CD4-positive, alpha-beta T cell treated with Interleukin-12 subunit alpha and Interleukin-12 subunit beta, for 1 hour (primary cell): ENCODE data around the gene CENPP.
A peak's percentile ranks its signal among the peaks of the same experiment; 100 is the strongest.

ENCODE experiments used
- DNase-seq: peaks from one replicate; pipeline ENCODE4 v3.0.0-alpha.2; 2020

The CENPP gene

DNA sequence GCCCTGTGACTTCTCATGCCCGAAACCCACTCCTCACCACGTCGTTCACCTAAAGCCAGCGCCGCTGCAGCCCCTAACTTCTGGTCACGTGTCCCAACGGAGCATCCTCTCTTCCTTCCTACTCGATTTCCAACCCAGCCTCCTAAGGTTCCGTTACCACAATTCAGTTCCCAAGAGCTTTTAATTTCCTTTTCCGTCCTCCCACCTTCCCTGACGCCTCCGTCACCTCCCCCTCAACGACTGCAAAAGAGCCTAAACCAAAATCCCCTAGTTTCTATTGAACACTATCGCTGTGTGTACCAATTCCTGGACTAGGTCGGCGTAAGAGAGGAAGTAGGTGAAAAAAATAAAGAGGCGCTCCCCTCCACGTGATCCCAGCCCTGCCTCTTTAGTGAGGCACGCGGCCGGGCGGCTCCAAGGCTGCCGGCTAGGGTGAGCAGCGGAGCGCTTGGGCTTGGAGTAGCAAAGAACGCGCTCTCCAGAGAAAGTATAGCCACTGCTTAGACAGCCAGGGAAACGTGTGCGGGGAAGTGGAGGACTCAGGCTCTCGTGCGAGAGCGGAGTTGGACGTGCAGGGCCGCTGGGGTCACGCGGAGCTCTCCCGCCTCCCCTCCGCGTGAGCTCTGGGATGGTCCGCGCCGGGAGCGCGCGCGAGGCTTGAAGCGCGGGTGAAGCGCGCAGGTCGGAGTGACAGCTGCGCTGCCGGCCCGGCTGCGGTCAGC lies at the start of gene CENPP, which contains the start of gene NOL8:
Gene CENPP (plus strand): TSS at position 685 of the 722 bp plus-strand sequence.
Gene NOL8 (minus strand): TSS at position 82 of the 722 bp plus-strand sequence. CDS start 1,189 bp downstream, outside the sequence.
- peak; percentile 87 for DNase-seq

DNA sequence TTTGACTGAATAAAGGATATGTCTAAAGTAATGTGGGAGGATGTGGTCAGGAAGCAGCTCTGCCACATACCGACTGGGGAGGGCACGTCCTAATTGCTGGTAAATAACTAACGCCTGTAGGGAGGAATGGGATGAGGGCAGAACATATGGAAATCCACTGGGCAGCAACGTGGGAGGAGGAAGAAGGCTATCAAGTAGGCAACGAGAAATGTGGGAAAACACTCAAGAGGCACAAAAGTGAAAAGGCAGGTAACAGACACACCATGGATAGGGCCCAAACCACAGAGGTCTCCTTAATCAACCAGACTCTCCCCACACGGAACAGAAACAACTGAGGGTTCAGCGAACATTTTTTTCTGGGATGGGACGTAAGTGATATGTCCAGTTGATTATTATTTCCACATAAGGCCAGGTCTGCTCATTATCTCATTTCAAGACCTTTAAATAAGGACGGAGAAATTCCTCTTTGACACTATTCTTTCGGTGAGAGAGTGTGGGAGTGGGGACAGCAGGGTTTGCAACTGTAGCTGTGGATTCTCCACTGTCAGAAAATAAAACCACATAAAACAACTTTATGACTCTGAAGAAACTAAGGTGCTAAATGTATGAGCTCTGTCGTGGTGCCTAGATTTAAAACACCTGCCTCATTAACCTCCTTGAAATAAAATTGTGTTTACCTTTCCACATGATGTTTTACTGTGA lies 49.3 kb upstream of the CENPP start:
- DNase-seq: peak; percentile 15

GRCh38 chr9:92278110-92278509 lies 47.6 kb upstream of the CENPP start:
- DNase-seq: no peak

DNA sequence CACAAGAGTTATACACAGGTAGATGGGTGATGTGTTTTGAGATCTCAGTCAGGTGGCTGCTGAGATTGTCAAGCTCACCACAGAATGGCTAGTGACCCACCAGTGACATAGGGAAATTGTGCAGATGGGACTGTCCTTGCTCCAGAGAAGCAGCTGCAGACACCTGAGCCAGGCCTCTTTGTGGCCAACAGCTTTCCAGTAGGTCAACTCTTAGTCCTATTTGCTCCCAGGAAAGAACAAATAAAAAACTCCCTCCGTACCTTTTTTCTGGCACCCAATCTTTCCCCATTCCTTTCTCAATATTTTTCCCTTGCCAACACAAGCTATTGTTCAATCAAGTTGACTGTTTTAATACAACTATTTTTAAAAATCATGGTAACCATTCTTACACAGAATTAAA lies 46.5 kb upstream of the CENPP start:
- DNase-seq: no peak

DNA sequence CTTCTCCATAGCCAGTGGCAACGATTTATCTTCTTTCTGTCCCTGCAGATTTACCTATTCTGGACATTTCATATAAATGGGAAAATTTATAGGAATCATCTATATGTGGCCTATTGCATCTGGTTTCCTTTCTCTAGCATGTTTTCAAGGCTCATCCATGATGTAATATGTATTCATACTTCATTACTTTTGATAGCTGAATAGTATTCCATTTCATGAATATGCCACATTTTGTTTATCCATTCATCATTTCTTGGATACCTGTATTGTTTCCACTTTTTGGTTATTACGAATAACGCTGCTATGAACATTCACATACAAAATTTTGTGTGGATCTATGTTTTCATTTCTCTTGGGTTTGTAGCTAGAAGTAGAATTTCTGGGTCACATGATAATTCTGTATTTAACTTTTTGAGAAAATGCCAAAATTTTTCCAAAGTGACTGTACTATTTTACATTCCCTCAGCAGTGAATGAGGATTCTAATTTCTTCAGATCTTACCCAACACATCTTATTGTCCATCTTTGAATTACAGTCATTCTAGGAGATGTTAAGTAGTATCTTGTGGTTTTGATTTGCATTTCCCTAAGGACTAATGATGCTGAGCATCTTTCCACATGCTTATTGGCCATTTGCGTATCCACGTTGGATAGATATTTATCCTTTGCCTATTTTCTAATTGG lies 35.9 kb upstream of the CENPP start:
- no peak for DNase-seq

DNA sequence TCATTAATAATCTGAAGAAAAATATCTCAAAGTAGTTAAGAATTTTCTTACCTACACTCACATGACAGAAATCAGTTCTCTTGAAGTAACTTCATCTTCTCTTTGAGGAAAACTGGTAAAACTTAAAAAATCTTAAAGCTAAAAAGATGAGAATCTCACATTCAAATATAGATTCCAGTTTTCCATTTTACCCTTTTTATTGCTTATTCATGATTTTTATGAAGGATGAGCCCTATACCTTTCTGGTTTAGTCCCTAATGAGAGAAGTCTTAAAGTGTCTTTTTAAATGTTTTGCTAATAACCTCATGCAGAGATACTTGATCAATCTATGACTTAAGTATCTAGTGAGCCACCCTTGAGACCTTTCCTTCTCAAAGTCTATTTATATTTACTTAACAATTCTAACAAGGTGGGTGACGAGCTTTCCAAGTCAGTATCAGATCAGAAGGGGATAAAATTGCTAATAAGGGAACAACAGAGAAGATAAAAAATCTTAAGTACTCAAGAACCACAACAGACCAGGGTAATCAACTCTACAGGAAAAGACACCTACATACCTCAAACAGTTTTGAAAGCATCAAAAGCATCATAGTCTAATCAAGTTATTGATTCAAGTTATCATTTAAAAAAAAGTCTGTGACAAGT lies 34.8 kb upstream of the CENPP start:
- DNase-seq: no peak

DNA sequence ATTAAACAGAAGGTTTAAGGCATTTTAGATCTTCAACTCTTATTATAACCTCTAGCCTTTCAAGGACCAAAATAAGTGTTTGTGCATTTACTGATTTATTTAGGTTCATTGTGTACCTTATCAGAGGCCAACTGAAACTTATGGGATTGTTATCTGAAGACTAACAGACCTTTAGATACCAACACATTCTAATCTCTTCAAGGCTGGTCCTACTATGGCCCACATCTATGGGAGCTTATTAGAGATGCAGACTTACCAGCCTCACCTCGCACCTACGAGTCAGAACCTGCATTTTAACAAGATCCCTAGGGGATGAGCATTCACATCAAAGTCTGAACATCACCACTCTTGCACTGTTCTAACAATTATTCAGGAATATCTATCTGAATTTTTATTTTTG lies 34.2 kb upstream of the CENPP start:
- no peak for DNase-seq

DNA sequence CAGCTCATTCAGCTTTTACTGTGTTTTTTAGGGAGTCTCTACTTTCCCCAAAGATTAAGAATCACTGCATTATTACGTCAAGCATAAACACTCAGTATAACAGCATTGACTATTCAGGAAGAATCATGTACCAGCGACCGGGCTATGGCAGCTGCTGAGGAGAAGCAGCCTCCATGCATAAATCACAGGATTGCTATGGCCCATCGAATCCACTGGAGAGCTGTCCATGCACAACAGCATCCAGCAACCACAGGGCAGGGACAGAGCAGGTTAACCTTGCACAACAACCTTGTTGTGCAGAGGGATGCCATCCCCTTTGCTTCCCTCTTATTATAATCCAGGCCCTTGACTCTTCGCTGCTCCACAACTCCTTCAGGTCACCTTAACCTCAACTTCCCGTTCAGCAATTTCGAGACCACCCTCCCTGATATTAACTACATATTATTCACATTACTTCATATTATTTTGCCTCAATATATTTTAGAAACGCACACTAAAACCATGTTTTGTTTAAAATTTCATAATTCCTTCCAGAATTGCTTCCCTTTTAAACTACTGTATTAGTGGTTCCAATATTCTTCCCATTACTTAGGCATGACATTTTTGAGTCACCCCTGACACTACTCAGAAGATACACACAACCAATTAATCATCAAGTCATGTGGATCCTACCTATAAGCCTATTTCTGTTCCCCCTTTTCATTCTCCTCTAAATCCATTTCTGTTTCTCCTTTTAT lies 33.2 kb upstream of the CENPP start:
- no peak for DNase-seq

DNA sequence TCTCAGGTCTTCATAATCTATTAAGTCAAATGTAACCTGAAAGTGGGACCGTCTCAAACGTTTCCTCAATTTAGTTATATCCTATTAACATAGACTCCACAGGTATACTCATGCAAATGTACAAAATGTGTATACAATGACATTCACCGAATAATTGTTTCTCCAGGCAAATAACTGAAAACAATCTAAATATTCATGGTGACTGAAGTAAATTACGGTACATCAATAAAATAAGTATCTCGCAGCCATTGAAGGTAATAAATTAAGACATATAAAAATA lies 32.7 kb upstream of the CENPP start:
- no peak for DNase-seq

- DNase-seq: peak; percentile 100
Measured at GRCh38 chr9:92293452-92294296, 32.1 kb upstream of the CENPP start, which contains the start of gene IARS1. Gene IARS1 (minus strand): TSS chr9:92293697. CDS start chr9:92289419, 4,278 bp downstream.

GRCh38 chr9:92294297-92294676 lies 31.5 kb upstream of the CENPP start:
- peak; percentile 19 for DNase-seq

GRCh38 chr9:92295240-92295790 lies 30.4 kb upstream of the CENPP start:
- DNase-seq: no peak

DNA sequence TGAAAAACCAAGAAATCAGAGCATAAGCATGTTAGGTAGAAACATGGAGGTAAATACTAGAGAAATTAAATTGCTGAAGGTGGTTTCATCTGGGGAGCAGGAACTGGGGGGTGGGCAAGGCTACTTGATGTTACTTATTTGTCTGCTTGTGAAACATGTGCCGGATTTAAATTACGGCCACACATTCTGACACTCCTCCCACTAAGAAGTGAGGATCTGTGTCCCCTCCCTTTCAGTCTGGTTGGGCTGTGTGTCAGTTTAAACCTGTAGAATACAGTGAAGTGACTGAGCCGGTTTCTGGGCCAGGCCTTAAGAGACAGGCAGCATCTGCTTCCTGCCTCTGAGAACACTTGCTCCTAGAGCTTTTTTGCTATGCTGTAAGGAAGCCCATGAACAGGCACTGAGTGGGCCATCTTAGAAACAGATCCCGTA lies 29.9 kb upstream of the CENPP start:
- DNase-seq: no peak

- DNase-seq: peak; percentile 23
Measured at GRCh38 chr9:92297611-92298010, 28.1 kb upstream of the CENPP start.

DNA sequence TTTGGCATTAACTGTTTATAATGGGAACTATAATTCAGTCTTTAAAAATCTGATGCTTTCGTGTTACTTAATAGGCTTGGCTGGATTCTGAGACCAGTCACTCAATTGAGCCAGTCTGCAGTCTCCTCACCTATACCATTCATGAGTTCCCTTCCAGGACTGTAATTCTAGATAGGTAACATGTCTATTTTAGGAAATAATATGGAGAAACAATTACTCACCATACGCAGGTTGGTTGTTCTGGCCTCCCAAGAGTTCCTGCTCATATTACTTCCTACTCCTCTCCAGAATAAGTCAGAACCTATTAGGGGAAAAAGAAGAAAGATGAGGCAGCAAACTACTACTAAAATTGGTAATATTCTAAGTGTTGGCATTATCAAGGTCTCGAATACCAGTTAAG lies 27.7 kb upstream of the CENPP start:
- DNase-seq: no peak

DNA sequence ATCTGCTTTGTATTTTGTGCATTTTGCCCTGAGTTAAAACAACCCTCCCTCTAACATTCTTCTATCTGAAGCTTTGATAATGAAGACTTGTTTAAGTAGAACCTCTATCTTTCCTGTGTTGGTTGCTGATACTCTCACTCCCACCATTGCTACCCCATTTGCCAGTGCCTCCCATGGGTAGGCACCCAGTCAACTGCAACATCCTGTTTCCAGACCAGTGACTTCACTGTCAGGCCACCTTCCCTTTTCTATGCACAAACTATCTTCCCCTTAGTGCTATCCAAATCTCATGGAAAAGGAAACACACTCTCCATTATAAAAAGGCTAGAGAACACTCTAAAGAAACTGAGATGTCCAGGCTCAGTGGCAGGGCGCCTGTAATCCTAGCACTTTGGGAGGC lies 26.6 kb upstream of the CENPP start:
- no peak for DNase-seq

GRCh38 chr9:92300936-92301335 lies 24.8 kb upstream of the CENPP start:
- no peak for DNase-seq

GRCh38 chr9:92308893-92309292 lies 16.9 kb upstream of the CENPP start:
- DNase-seq: no peak

DNA sequence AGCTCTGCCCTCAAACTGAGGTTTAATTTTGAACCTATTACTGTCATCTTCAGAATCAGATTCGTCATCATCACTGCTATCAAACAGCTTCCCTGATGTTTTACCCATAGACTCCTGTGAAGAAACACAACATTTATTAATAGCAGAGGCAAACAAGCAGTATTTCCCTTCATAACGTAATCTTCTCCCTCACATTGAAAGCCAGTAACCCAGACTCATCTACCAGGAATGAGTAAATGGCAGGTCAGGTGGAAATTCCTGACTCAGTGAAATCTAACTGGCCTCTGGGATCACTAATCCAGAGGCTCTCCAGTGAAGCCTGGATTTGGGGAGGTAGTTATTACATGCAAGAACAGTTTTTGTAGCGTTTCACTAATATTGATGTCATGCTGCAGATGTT lies 15.2 kb upstream of the CENPP start:
- no peak for DNase-seq

DNA sequence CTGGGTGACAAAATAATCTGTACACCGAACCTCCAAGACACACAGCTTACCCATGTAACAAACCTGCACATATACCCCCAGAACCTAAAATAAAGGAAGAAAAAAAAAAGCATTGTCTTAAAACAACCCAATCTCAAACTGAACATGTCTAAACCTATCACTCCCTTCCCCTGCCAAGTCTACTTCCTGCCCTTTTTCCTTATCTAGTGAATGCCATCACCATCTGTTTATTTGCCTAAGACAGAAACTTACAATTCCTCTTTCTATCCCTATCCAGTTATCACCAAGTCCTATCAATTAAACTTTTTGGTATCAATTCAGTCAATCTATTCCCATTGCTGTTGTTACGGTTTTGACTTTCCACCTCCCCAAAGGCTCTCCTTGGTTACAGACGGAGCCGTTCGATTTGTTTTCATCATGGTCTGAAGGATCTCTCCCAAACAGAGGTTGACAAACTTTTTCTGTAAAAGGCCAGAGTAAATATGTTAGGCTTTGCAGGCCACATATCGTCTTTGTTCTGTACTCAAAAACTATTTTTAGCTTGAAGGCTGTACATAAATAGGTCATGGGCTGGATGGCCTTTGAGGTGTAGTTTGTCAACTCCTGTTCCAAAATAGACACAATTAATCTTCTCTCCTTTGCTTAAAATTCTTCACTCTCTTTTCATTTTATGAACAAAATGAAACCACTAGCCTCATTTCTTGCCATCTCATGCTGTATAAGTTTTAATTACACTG lies 12.7 kb upstream of the CENPP start:
- no peak for DNase-seq

DNA sequence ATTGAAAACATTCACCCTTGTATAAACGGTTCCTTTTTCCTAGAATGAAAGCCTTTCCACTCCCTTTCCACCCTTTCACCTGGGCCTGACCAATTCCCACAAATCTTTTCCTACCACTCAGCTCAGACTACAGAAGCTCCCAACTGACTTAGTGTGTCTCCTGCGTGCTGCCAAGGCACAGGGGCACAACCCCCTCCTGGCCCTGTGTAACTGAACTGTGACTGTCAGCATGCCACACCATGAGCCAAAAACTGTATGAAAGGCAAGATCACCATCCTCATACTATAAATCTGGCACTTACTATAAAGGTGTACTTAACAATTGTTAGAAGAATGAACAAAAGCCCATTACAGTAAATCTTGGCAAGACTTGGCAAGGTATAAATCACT lies 12.1 kb upstream of the CENPP start:
- no peak for DNase-seq
